Measurements from ENCODE around the gene NFE2. TPM values are rescaled to one million over a fixed set of nuclear protein-coding genes. Genes with fewer than 3 reads are reported as not detected.
"Not testable (repeated sequence)": the region's sequence is repeated elsewhere in the genome, so short reads cannot be mapped to it uniquely, and the experiment has no call there.

The NFE2 gene
- total RNA-seq, 3 donors from 2014 or later = 0.26 to 0.40 (median 0.27) TPM

DNA sequence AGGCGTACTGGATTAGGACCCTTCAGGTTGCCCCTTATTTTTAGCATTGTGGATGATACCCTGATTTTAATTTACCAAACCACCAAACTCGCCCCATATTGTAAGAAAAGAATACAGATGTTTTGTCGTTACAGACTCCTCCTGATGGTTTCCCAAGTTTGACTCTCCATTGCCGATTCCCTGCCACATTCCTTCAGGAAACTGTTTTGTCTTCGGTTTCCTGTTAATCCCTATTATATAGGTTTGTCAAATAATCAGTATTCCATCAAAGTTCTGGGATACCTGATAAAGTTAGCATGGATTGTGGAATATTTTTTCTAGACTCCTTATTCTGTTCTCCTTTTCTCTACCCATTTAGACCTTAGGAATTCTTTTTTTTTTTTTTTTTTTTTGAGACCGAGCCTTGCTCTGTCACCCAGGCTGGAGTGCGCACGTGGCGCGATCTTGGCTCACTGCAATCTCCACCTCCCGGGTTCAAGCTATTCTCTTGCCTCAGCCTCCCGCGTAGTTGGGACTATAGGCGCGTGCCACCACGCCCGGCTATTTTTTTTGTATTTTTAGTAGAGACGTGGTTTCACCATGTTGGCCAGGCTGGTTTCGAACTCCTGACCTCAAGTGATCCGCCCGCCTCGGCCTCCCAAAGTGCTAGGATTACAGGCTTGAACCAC is 24.8 kb upstream of the NFE2 start:
- peaks cover 43% of the 10 kb centered on the region for H3K4me1 Mint-ChIP-seq (ENCODE audit: low read depth)
- DNase-seq; H3K27me3 Mint-ChIP-seq (ENCODE audit: low read depth); H3K9me3 Mint-ChIP-seq; H3K36me3 Mint-ChIP-seq (ENCODE audit: insufficient read depth); ATAC-seq: not testable (repeated sequence)
- peak overlapping the region; percentile 98 for H3K4me3 Mint-ChIP-seq

- Mint-ChIP-seq H3K4me3 (peak within 1 kb of the TSS; percentile 98), H3K9me3 (no peaks in the 10 kb centered on the region), H3K4me1 (ENCODE audit: low read depth) (peaks cover 35% of the 10 kb centered on the region), H3K36me3 (ENCODE audit: insufficient read depth) (peaks cover 9% of the 10 kb centered on the region), H3K27me3 (ENCODE audit: low read depth) (no peaks in the 10 kb centered on the region)
- DNase-seq (peak; percentile 87), ATAC-seq (peak; percentile 98)
Measured at GRCh38 chr12:54324617-54325441, 24.0 kb upstream of the NFE2 start, which contains the start of gene COPZ1. Gene COPZ1, plus strand, starts transcription at chr12:54325131. Its CDS starts 33 bp downstream, at chr12:54325164.

DNA sequence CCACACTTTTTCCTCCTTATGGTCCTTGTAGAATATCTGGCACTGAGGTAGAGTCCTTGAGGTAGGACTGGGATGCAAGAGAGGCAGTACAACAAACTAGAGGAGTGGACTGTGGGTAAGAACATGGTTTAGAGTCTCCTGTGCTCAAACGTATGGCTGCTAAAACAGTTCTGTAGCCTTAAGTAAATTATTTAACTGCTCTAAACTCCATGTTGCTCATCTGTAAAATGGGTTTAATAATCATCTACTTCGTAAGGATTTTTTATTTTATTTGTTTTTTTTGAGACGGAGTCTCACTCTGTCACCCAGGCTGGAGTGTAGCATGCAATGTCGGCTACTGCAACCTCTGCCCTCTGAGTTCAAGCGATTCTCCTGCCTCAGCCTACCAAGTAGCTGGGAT is 20.5 kb upstream of the NFE2 start:
- DNase-seq = no peak
- no peak for ATAC-seq
- Mint-ChIP-seq H3K36me3 (ENCODE audit: insufficient read depth) (peaks cover 4% of the 10 kb centered on the region), H3K27me3 (ENCODE audit: low read depth) (no peaks in the 10 kb centered on the region), H3K9me3 (no peaks in the 10 kb centered on the region), H3K4me3 (no peak overlapping the region), H3K4me1 (ENCODE audit: low read depth) (peaks cover 14% of the 10 kb centered on the region)

DNA sequence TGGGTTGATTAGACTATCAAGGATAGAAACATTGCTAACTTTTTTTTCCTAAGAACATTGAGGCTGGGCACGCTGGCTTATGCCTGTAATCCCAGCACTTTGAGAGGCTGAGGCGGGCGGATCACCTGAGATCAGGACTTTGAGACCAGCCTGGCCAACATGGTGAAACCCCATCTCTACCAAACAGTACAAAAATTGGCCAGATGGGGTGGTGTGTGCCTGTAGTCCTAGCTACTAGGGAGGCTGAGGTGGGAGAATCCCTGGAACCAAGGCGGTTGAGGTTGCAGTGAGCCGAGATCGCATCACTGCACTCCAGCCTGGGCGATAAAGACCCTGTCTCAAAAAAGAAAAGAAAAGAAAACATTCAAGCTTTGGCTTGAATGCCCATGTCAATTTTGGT is 11.5 kb upstream of the NFE2 start:
- not testable (repeated sequence) for H3K4me1 Mint-ChIP-seq (ENCODE audit: low read depth); H3K4me3 Mint-ChIP-seq; ATAC-seq; H3K27me3 Mint-ChIP-seq (ENCODE audit: low read depth); H3K9me3 Mint-ChIP-seq; H3K36me3 Mint-ChIP-seq (ENCODE audit: insufficient read depth); DNase-seq

- no peak overlapping the region for H3K4me3 Mint-ChIP-seq
- peaks cover 8% of the 10 kb centered on the region for H3K27me3 Mint-ChIP-seq (ENCODE audit: low read depth)
- no peak for DNase-seq
- peaks cover 7% of the 10 kb centered on the region for H3K4me1 Mint-ChIP-seq (ENCODE audit: low read depth)
- no peak for ATAC-seq
- H3K36me3 Mint-ChIP-seq (ENCODE audit: insufficient read depth) = no peaks in the 10 kb centered on the region
- no peaks in the 10 kb centered on the region for H3K9me3 Mint-ChIP-seq
Measured at GRCh38 chr12:54311051-54311450, 10.2 kb upstream of the NFE2 start.

DNA sequence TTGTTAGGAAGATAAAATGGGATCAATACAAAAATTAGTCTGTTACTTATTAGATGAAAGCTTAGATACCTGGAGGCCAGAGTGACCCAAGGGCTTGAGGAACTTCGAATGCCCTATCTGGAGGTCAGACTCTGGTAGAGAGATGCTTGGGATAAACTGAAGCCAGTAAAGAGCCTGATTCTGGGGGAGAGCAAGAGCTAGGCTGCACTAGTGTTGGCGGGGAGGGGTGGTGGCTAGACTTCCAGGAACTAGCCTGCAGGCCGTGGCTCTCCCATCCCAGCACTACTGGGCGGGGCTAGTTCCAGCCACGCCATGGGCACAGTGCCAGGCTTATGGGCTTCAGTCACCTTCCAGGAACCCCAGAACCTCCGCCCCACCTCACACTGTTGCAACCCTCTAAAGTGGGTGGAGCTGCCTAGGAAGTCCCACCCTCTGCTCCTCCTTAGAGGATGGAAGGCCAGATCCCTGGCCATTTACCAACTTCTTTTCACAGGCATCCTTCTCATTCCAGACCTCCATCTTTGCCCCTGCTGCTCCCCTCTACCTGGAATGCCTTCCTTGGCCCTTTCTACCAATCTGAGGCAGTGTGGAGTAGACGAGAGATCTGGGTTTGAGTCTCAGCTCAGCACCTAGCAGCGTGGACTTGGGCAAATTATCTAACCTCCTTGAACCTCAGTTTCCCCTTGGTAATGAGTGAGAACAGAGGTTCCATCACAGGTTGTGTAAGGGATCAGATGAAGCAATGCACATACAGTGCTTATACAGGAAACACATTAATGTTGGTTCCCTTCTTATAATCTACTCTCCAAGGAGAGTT is 6.3 kb upstream of the NFE2 start:
- ATAC-seq = peak in 1 of 2 donors; percentile 52
- DNase-seq = no peak
- peaks cover 16% of the 10 kb centered on the region for H3K4me1 Mint-ChIP-seq (ENCODE audit: low read depth)
- no peak overlapping the region for H3K4me3 Mint-ChIP-seq
- peaks cover 28% of the 10 kb centered on the region for H3K27me3 Mint-ChIP-seq (ENCODE audit: low read depth)
- no peaks in the 10 kb centered on the region for H3K36me3 Mint-ChIP-seq (ENCODE audit: insufficient read depth)
- H3K9me3 Mint-ChIP-seq = no peaks in the 10 kb centered on the region

GRCh38 chr12:54304187-54304810 is 3.5 kb upstream of the NFE2 start:
- Mint-ChIP-seq H3K36me3 (ENCODE audit: insufficient read depth) (no peaks in the 10 kb centered on the region), H3K4me3 (no peak overlapping the region), H3K4me1 (ENCODE audit: low read depth) (peaks cover 21% of the 10 kb centered on the region), H3K9me3 (no peaks in the 10 kb centered on the region), H3K27me3 (ENCODE audit: low read depth) (peaks cover 51% of the 10 kb centered on the region)
- ATAC-seq (no peak), DNase-seq (no peak)

DNA sequence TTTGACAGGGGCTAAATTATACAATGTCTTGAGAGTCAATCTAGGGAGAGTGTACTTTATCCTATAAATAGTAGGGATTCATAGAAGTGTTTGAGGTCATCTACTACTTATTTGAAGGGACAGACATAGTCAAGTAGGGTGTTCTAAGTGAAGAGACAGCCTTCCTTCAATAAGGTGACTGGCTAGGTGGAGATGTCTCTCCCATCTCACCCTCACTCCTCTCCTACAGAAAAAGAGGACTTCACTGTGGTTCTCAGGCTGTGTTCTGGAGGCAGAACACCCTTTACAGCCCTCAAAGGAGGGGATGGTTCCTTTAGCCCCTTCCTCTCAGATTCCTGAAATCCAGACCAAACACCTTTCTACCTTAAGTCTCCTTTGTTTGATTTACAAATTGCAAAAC is 2.8 kb upstream of the NFE2 start:
- DNase-seq (no peak), ATAC-seq (no peak)
- no peaks in the 10 kb centered on the region for H3K36me3 Mint-ChIP-seq (ENCODE audit: insufficient read depth)
- no peak overlapping the region for H3K4me3 Mint-ChIP-seq
- H3K27me3 Mint-ChIP-seq (ENCODE audit: low read depth) = peaks cover 56% of the 10 kb centered on the region
- no peaks in the 10 kb centered on the region for H3K9me3 Mint-ChIP-seq
- H3K4me1 Mint-ChIP-seq (ENCODE audit: low read depth) = peaks cover 21% of the 10 kb centered on the region

DNA sequence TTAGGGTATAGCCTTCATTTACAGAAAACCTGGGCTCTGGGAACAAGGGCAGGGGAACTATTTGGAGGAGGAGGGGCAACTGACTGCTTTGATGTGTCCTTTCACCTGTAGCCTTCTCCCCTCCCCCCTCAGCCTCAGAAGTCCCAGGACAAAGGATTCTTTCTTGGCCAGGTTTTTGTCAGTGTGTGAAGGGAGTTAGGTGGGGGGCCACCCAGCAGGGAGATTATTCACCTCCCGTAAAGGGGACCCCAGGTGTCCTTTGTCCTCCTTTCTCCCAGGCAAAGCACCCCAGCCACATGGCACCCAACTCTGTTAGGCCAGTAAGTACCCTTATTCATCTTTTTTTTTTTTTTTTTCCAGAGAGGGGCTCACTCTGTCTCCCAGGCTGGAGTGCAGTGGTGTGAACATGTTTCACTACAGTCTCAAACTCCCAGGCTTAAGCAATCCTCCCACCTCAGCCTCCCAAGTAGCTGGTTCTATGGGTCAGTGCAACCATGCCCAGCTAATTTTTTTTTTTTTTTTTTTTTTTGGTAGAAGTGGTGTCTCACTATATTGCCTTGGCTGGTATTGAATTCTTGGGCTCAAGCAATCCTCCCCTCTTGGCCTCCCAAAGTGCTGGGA is 723 bp upstream of the NFE2 start:
- DNase-seq (no peak), ATAC-seq (no peak)
- no peaks in the 10 kb centered on the region for H3K9me3 Mint-ChIP-seq
- H3K4me1 Mint-ChIP-seq (ENCODE audit: low read depth) = peaks cover 19% of the 10 kb centered on the region
- no peaks in the 10 kb centered on the region for H3K36me3 Mint-ChIP-seq (ENCODE audit: insufficient read depth)
- peaks cover 58% of the 10 kb centered on the region for H3K27me3 Mint-ChIP-seq (ENCODE audit: low read depth)
- H3K4me3 Mint-ChIP-seq = no peak overlapping the region

GRCh38 chr12:54300225-54300731 is 537 bp downstream of the NFE2 start:
- no peak overlapping the region for H3K4me3 Mint-ChIP-seq
- peaks cover 58% of the 10 kb centered on the region for H3K27me3 Mint-ChIP-seq (ENCODE audit: low read depth)
- H3K9me3 Mint-ChIP-seq = no peaks in the 10 kb centered on the region
- ATAC-seq (no peak), DNase-seq (no peak)
- peaks cover 19% of the 10 kb centered on the region for H3K4me1 Mint-ChIP-seq (ENCODE audit: low read depth)
- H3K36me3 Mint-ChIP-seq (ENCODE audit: insufficient read depth) = no peaks in the 10 kb centered on the region

DNA sequence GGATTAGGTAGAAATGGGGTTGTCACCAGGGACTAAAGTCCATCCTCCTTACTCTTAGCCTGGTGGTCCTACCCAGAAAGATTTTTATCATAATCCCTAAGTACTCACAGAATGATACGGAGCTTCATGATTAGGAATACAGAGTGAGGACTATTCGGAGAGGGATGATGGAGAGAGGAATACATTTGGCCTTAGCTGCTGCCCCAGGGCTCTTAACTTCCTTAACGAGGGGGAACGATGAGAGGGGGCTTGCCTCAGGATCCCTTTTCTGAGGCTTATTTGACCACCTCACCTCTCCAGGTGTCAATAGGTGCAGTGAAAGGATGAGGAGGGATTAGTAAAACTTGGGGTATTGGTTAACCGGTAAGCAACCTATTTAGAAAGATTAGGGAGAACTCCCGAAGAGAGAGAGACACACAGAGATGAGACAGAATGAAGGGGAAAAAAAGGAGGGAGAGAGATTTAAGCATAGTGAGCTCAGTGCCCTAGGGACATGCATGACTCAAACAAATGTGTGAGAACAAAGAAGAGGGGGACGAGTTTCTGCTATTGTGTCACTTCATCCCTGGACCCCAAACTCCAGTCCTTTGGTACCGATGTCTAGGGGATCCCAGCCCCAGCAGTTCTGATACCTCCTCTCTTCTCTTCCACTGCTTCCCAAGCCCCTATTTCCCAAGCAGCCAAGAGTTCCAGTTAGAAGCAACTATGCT is 1.1 kb downstream of the NFE2 start:
- H3K36me3 Mint-ChIP-seq (ENCODE audit: insufficient read depth) = no peaks in the 10 kb centered on the region
- no peak for DNase-seq
- no peak overlapping the region for H3K4me3 Mint-ChIP-seq
- ATAC-seq = no peak
- no peaks in the 10 kb centered on the region for H3K9me3 Mint-ChIP-seq
- H3K27me3 Mint-ChIP-seq (ENCODE audit: low read depth) = peaks cover 55% of the 10 kb centered on the region
- peaks cover 19% of the 10 kb centered on the region for H3K4me1 Mint-ChIP-seq (ENCODE audit: low read depth)

DNA sequence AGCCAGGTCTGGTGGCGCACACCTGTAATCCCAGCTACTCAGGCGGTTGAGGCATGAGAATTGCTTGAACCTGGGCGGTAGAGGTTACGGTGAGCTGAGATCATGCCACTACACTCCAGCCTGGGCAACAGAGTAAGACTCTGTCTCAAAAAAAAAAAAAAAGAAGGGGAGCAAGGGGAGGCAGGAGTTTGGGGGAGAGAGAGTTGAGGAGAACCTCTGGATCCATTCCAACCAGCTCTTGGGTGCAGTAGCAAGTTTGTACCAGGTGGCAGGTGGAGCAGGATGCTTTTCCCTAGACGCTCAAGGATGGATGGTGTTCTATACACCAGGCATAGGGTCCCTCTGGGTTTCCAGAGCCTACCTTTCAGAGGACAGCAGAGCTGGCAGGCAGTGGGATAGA is 1.9 kb downstream of the NFE2 start:
- Mint-ChIP-seq H3K4me3 (no peak overlapping the region), H3K4me1 (ENCODE audit: low read depth) (peaks cover 14% of the 10 kb centered on the region), H3K27me3 (ENCODE audit: low read depth) (peaks cover 52% of the 10 kb centered on the region), H3K9me3 (no peaks in the 10 kb centered on the region), H3K36me3 (ENCODE audit: insufficient read depth) (no peaks in the 10 kb centered on the region)
- no peak for ATAC-seq
- no peak for DNase-seq

- Mint-ChIP-seq H3K36me3 (ENCODE audit: insufficient read depth) (no peaks in the 10 kb centered on the region), H3K27me3 (ENCODE audit: low read depth) (peaks cover 32% of the 10 kb centered on the region), H3K9me3 (no peaks in the 10 kb centered on the region), H3K4me1 (ENCODE audit: low read depth) (peaks cover 10% of the 10 kb centered on the region), H3K4me3 (no peak overlapping the region)
- DNase-seq = no peak
- ATAC-seq = no peak
Measured at GRCh38 chr12:54296393-54297099, 4.3 kb downstream of the NFE2 start.
